Subcutaneous adipose tissue (tissue), 4 donors: ENCODE measurements around the gene ZNF280D. TPM values are rescaled to one million over a fixed set of nuclear protein-coding genes. Genes with fewer than 3 reads are reported as not detected.

ENCODE experiments used
- total RNA-seq, 4 donors: library from RNA; depleted of rRNA; stranded (reverse); fragments of >200 nt; gene quantifications; one replicate each; pipeline ENCODE4 v1.1.0, GENCODE V29; 2016
- TF ChIP-seq, protein P1 (sequence below): fragments of 450-650 bp; IDR thresholded peaks from one replicate; pipeline ENCODE4 v1.5.1; 2016; ENCODE audit warnings: low read depth, mild to moderate bottlenecking, control low read depth, antibody characterized with exemption, moderate library complexity

ZNF280D gene
- total RNA-seq, 4 donors from 2014 or later = 55.1 to 74.0 (median 62.4) TPM

DNA sequence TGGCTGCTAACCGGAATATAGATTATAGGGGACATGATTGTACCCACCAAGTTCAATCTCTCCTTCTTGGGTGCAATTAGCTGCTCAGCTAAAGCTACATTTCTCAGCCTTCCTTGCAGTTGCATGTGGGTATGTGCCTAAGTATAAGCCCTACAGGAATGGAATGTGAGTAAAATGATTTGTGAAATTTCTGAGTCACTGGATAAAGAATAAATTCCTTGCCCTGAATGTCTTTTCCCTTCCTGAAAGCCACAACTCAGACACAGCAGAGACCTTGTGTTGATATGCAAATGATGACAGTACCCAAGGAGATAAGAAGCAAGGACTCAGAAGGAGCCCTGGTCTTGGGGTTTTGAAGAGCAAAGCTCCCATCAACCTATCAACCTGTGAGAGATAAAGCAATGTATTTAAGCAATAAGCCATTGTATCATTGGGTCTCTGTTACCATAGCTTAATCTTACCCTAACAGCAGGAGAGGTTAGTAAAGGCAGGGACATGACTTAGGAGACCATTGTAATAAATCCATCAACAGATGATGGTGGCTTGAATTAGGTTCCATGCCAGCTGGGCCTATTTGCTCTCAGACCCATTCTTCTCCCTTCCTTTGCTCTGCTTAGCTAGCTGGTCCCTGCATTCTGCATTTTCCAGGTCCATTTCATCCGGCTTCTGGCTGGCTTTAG lies 25.6 kb upstream of the ZNF280D start:
- TF ChIP-seq, protein P1, sequence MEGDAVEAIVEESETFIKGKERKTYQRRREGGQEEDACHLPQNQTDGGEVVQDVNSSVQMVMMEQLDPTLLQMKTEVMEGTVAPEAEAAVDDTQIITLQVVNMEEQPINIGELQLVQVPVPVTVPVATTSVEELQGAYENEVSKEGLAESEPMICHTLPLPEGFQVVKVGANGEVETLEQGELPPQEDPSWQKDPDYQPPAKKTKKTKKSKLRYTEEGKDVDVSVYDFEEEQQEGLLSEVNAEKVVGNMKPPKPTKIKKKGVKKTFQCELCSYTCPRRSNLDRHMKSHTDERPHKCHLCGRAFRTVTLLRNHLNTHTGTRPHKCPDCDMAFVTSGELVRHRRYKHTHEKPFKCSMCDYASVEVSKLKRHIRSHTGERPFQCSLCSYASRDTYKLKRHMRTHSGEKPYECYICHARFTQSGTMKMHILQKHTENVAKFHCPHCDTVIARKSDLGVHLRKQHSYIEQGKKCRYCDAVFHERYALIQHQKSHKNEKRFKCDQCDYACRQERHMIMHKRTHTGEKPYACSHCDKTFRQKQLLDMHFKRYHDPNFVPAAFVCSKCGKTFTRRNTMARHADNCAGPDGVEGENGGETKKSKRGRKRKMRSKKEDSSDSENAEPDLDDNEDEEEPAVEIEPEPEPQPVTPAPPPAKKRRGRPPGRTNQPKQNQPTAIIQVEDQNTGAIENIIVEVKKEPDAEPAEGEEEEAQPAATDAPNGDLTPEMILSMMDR = no peak

DNA sequence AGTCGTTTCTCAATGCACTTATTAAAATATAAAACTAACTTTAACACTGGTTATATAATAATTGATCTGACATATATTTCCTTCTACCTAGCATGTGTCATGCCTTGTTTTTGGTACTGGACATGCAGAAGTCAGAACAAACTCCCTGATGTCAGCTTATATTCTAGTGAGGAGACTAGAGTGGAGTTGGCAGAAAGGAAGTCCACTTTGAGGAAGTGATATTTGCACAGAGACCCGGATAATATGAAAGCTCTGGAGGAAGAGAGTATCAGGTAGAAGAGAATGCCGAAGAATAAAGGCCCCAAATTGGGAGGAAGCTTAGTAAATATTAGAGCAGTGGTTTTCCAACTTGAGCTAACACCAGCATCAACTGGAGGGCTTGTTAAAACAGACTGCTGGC lies 24.6 kb upstream of the ZNF280D start:
- TF ChIP-seq, protein P1 = no peak

DNA sequence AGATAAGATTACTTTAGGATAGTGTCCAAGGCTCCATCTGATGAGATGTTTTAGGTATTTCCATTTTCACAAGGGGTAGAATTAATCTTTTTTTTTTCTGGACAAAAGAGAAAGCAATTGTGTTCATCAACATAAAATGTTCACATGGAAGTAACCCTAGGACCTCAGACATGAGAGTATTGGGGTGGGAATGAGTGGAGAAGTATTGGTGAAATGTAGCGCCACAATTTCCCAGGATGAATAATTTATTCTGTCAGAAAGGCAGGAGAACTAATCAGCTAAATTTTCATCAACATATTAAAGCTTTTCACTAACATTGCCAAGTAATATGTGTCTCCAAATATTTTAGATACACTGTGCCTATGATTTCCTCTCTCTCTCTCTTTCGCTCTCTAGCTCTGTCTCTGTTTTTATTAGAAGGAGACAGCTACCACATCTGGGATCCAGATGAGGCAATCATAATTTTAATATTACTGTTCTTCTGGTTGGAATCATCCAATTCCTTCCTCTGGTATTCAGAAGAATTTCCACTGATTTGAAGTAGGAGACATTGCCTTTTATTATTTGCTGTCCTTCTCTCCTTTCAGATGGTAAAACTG lies 21.6 kb upstream of the ZNF280D start:
- TF ChIP-seq, protein P1 = no peak

DNA sequence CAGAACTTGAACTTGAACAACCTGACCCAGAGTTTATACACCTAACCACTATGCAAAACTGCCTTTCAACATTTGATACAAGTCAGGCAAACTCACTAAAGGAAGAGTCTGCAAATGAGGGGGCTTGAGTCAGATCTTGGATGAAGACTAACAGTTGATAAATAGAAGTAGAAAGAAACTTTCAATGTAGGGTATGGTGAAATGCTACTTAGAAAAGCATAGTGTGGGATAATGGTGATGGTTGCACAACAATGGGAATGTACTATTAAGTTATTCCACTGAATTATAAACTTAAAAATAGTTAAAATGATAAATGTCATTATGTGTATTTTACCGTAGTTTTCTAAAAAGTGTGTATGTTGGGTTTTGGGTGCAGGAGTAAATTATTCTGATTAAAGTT lies 19.7 kb upstream of the ZNF280D start:
- TF ChIP-seq, protein P1 = no peak

DNA sequence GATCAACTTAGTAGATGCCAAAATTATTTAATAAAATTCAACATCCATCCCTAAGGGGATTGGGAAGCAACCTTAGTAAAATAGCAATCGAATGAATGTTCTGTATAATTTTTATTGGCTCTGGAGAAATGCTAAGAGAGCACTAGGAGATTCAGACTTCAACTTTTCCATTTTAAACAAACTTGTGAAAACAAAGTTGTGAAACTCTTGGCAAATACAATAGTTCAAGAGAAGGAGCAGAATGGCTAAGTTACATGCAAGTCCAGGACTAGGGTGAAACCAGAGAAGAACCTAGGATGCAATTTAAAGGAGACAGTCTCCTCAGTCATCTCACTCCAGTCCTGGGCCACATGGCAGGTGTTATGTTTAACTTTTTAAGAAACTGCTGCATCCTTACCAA lies 16.7 kb upstream of the ZNF280D start:
- TF ChIP-seq, protein P1 = no peak

DNA sequence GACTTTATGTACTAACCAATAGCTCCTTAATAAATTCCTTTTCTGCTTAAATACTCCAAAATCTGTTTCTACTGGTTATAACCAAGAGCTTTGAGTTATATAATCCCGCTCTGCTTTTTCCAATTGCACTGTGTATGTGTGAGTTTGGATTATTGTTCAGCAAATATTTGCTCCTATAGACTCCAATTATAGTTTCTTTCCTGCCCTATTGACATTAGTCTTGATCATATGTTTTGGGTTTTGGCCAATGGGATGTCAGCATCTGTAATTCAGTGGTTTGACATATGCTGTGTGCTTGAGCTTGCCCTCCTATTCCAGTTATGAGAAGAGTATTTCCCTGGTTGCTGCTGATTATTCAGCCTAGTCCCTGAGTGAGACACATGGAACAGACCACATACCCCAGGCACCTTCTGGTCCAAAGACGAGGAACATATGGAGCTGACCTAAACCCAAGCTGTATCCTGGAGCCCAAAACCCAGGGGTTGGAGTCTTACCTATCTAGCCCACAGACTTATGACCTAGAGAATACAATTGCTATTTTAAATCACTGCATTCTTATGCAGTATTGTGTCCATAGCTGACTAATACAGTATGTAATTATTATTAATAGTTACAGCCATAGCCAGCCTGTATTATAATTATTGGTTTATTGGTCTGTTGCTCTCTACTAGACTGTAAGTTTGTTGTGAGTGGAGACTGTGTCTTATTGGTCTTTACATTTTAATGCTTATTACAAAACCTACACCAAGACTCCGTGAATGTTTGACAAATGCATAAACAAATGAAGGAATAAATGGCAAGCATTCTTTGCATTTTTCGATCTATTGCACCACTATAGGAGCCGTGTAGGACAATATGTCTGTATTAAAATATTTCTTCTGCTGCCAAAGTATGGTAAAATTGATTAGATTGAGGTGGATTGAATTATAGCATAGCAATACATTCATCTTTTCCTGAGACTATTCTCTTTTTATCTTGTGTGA lies 11.7 kb upstream of the ZNF280D start:
- TF ChIP-seq, protein P1 = no peak

DNA sequence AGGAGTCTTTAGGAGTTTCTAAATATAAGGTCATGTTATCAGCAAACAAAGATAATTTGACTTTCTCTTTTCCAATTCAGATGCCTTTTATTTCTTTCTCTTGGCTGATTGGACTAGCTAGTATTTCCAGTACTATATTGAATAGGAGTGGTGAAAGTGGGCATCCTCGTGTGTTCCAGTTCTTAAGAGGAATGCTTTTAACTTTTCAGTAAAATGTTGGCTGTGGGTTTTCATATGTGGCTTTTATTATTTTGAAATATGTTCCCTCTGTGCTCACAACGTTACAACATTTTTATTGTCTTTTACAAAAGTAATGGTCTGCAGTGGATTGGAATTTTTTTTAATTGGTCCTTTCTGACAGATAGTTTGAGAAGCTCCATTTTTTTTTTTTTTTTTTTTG lies 8.2 kb upstream of the ZNF280D start:
- TF ChIP-seq, protein P1 = no peak
